Measurements from ENCODE around the gene SUCLG1.

DNA sequence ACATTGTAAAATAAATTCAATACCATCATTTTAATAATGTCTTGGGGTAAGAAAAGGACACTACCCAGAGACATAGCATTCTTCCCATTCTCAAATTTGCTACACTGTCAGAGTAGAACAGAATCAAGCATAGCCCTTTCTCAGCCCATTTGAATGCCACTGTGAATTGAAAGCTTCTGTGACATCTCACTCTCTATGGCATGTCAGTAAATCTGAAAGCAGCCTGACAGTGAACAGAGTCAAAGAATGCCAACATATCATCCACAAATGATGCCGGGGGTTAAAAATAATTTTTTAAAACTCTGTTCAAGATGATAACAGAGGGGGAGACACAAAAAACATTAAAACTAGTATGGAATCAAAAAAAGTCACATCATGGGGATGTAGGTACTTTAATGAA is 17.6 kb downstream of the SUCLG1 start:
- no peak for TF ChIP-seq GATA2 (IDR thresholded peaks at IDR 0.05; ENCODE audit: low read depth, low read length)
- TF ChIP-seq GATA3 (IDR thresholded peaks at IDR 0.05; ENCODE audit: low read depth, low read length), result no peak

Measured in SH-SY5Y (cell line).